Stomach smooth muscle (tissue), 2 donors: ENCODE data around the gene PTAFR.

Experiments used
- H3K27ac ChIP-seq: one replicate; pipeline ENCODE4 v1.7.0; 2013; ENCODE audit warnings: mild to moderate bottlenecking, low read length, inconsistent platforms
- H3K27me3 ChIP-seq, 2 donors: one replicate each; pipeline ENCODE4 v1.7.0; 2013; ENCODE audit warnings: low read length in 2 of 2; ENCODE audit not compliant: insufficient read depth in 2 of 2, control insufficient read depth in 1 of 2
- H3K36me3 ChIP-seq, 2 donors: one replicate each; pipeline ENCODE4 v1.7.0; 2013; ENCODE audit warnings: low read length in 2 of 2; ENCODE audit not compliant: control insufficient read depth in 2 of 2, insufficient read depth in 2 of 2
- H3K4me1 ChIP-seq: one replicate; pipeline ENCODE4 v1.7.0; 2013; ENCODE audit warnings: low read length; ENCODE audit not compliant: control insufficient read depth, insufficient read depth
- H3K4me3 ChIP-seq, 2 donors: one replicate each; pipeline ENCODE4 v1.7.0; 2013; ENCODE audit warnings: low read length in 2 of 2
- H3K9ac ChIP-seq, 2 donors: one replicate each; pipeline ENCODE4 v1.7.0; 2013; ENCODE audit warnings: low read length in 2 of 2, mild to moderate bottlenecking in 1 of 2
- H3K9me3 ChIP-seq, 2 donors: one replicate each; pipeline ENCODE4 v1.7.0; 2013; ENCODE audit warnings: low read length in 2 of 2; ENCODE audit not compliant: control insufficient read depth in 2 of 2
- donor health status: healthy.
- donor health status: Pancreatic carcinoma.

The PTAFR gene

DNA sequence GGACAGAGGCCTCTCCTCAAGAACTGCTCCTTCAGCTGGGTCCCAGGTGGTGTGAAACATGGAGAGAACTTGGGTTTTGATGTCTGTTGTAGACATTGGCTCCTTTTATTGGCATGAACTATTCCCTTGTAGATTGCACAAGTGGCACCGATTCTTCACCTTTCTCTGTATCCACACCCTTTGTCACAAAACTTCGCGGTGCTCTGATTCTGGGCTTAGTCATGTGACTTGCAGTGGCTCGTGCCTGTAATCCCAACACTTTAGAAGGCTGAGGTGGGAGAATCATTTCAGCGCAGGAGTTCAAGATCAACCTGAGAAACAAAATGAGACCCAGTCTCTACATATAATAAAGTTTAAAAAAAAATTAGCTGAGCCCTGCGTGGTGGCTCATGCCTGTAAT, 45.6 kb downstream of the PTAFR start:
- H3K36me3 ChIP-seq = no peaks in the 10 kb centered on the region
- no peaks in the 10 kb centered on the region for H3K4me1 ChIP-seq
- no peak overlapping the region for H3K27ac ChIP-seq
- no peak overlapping the region for H3K9ac ChIP-seq
- H3K27me3 ChIP-seq = peaks cover 0 to 4% of the 10 kb centered on the region in 2 donors
- no peak overlapping the region for H3K4me3 ChIP-seq
- H3K9me3 ChIP-seq = no peaks in the 10 kb centered on the region

DNA sequence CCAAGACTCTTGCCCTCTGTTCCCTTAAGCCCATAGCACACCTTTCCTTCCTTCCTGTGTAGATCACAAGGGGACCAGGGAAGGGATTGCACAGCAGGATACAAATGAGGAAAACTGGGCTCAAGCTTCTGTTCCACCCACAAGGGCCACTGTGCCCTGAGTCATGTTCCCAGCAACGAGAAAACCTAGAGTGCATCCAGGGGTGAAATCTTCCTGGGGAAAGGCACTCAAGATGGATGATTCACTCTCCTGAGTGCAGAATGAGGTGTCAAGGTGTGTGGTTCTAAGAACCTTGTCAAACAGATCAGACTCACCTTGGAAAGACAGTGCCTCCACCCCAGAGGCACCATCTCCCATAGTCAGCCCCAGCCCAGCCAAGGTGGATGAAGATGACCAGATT, 47.3 kb downstream of the PTAFR start:
- Histone ChIP-seq H3K4me1 (no peaks in the 10 kb centered on the region), H3K27ac (no peak overlapping the region)

DNA sequence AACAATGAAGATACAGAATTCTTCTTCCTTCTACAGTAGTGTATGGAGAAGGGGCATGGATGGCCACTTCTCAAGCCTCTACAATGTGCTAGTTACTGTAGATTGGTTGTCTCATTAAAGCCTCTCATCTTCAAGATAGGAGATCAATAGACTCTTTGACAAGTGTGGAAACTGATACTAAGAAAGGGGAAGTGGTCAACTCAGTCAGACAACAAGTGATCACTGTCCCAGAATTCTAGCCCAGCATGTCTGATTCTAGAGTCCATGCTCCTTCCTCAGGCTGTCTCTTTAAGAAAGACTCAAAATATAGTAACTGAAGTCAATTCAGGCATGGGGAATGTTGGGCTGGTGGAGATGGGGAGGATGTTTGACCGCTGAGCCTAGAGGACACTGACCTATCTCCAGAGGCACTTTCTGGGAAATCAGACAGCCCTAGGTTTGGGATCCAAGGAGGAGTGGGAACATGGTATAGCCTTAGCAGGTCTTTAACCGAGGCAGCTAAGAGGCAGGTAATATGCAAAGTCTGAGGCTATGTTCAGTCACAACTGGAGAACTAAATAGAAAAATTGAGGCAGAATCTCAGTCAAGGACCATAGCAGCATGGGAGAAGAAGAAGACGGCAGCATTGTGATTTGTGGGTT, 48.8 kb downstream of the PTAFR start:
- Histone ChIP-seq H3K4me3 (no peak overlapping the region), H3K4me1 (no peaks in the 10 kb centered on the region), H3K9ac (no peak overlapping the region), H3K27me3 (peaks cover 0 to 4% of the 10 kb centered on the region in 2 donors), H3K27ac (no peak overlapping the region), H3K9me3 (no peaks in the 10 kb centered on the region), H3K36me3 (no peaks in the 10 kb centered on the region)

More for the DNA sequence above, 47.3 kb downstream of the PTAFR start:
- H3K9ac ChIP-seq = no peak overlapping the region
- H3K4me3 ChIP-seq = no peak overlapping the region
- H3K36me3 ChIP-seq = no peaks in the 10 kb centered on the region
- H3K9me3 ChIP-seq = no peaks in the 10 kb centered on the region
- peaks cover 0 to 4% of the 10 kb centered on the region in 2 donors for H3K27me3 ChIP-seq

DNA sequence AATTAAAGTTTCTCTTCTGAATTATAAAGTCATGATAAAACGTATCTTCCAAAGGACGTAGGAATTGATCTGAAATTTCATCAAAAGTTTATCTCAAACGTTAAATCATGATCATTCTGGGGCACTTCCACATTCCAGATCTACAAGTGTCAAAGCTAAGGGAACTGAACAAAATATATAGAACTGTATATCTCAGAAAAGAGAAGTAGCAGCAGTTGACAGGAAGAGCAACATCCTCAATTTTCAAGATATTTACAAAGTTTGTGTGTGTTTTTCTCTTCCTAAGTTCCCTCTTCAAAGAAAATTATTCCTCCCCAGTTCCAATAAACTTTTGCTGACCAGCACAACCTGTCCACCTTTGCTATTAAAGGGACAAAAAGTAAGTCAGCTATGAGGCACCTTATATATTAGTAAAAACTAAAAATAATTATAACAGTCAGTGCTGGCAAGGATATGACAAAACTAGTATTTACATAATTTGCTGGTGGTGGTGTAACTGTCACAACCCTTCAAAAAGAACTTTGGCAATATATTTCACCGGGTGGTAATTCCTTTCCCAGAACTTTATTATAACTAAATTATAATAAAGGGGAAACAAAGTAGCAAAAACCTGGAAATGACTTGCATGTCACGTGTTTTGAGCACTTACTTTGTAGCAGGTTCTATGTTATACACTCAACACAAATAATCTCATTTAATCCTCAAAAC, 49.6 kb downstream of the PTAFR start:
- no peak overlapping the region for H3K27ac ChIP-seq

DNA sequence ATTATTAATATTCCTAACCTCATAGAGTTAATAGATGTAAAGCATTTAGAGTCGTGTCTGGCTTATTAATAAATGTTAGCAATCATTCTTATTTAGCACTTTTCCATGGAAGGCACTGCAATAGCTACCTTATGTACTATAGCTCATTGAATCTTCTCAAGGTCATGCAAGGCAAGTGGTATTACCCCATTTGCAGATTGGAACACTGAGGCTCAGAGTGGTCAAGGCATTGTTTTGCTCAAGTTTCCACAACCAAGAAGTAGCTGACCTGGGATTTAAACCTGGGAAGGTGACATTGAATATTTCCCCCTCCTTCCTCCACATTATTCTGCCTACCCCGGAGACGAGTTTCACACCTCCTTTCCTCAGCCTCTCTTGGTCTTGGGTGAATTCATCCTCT, 50.3 kb downstream of the PTAFR start:
- no peak overlapping the region for H3K9ac ChIP-seq
- no peak overlapping the region for H3K27ac ChIP-seq
- no peak overlapping the region for H3K4me3 ChIP-seq
- H3K9me3 ChIP-seq = no peaks in the 10 kb centered on the region
- peaks cover 0 to 4% of the 10 kb centered on the region in 2 donors for H3K27me3 ChIP-seq
- H3K4me1 ChIP-seq = no peaks in the 10 kb centered on the region
- H3K36me3 ChIP-seq = no peaks in the 10 kb centered on the region

More for the DNA sequence above, 49.6 kb downstream of the PTAFR start:
- Histone ChIP-seq H3K9me3 (no peaks in the 10 kb centered on the region), H3K36me3 (no peaks in the 10 kb centered on the region), H3K4me1 (no peaks in the 10 kb centered on the region), H3K27me3 (peaks cover 0 to 4% of the 10 kb centered on the region in 2 donors), H3K9ac (no peak overlapping the region), H3K4me3 (no peak overlapping the region)

DNA sequence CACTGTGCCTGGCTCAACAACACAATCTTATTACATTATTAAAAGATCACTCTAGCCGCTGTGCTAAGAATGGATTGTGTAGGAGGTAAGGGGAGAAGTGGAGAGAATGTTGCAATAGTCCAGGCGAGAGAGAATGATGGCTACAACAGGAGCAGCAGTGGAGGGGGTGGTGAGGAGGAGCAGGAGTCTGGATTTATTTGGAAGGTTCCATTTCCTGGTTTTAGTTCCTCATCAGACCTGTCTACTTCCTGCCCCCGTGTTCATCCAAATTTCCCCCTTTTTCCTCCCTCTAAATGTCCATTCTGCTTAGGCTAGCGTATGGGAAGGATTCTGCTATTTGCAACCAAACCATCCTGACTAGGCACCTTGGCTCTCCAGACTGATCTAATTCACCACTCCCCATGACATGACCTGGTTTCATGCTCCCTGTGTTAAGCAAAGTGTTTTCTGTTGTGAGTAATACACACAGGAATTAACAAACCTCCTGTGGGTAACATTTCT, 53.0 kb downstream of the PTAFR start:
- Histone ChIP-seq H3K9ac (no peak overlapping the region), H3K27ac (no peak overlapping the region), H3K9me3 (no peaks in the 10 kb centered on the region), H3K36me3 (no peaks in the 10 kb centered on the region), H3K27me3 (peaks cover 0 to 2% of the 10 kb centered on the region in 2 donors), H3K4me1 (no peaks in the 10 kb centered on the region), H3K4me3 (no peak overlapping the region)

DNA sequence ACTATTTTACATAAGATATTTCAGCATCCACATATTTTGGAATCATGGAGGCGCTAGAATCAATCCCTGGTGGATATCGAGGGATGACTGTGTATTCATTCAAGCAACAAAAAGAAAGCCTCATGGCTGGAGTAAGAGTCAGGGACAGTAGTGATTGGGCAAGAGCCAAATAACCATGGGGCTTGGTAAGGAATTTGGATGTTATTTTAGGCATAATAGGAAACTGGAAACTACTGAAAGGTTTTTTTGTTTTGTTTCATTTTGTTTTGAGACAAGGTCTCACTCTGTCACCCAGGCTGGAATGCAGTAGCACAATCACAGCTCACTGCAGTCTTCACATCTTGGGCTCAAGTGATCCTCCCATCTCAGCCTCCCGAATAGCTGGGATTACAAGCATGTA, 54.3 kb downstream of the PTAFR start:
- H3K36me3 ChIP-seq = no peaks in the 10 kb centered on the region
- no peaks in the 10 kb centered on the region for H3K4me1 ChIP-seq
- no peak overlapping the region for H3K27ac ChIP-seq
- H3K9ac ChIP-seq = no peak overlapping the region
- no peaks in the 10 kb centered on the region for H3K9me3 ChIP-seq
- no peak overlapping the region for H3K4me3 ChIP-seq
- no peaks in the 10 kb centered on the region for H3K27me3 ChIP-seq

DNA sequence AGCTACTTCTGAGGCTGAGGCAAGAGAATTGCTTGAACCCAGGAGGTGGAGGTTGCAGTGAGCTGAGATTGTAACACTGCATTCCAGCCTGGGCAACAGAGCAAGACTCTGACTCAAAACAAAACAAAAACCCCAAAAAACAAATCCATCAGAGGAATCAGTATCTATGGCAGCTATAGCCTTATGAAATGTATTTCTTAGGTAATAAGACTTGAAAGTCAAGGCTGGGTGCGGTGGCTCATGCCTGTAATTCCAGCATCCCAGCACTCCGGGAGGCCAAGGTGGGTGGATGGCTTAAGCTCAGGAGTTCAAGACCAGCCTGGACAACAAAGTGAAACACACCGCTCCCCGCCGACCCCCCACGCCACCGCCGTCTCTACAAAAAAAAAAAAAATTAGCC, 56.9 kb downstream of the PTAFR start:
- Histone ChIP-seq H3K27me3 (no peaks in the 10 kb centered on the region), H3K36me3 (no peaks in the 10 kb centered on the region), H3K4me3 (no peak overlapping the region), H3K9me3 (no peaks in the 10 kb centered on the region), H3K27ac (no peak overlapping the region), H3K4me1 (no peaks in the 10 kb centered on the region), H3K9ac (no peak overlapping the region)

DNA sequence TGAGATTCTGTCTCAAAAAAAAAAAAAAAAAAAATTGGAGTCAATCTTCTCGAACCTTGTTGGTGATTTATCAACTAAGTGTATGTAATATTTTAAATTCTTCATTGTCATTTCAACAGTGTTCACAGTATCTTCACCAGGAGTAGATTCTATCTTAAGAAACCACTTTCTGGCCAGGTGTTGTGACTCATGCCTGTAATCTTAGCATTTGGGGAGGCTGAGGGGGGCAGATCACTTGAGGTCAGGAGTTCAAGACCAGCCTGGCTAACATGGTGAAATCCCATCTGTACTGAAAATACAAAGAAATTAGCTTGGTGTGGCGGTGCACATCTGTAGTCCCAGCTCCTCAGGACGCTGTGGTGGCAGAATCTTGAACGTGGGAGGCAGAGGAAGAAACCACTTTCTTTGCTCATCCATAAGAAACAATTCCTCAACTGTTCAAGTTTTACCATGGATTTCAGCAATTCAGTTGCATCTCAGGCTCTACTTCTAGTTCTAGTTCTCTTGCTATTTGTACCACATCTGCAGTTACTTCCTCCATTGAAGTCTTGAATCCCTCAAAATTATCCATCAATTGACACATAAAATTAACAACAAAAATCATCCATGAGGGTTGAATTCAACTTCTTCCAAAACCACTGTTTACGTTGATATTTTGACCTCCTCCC, 57.7 kb downstream of the PTAFR start:
- no peak overlapping the region for H3K9ac ChIP-seq
- no peaks in the 10 kb centered on the region for H3K9me3 ChIP-seq
- H3K27me3 ChIP-seq = no peaks in the 10 kb centered on the region
- no peak overlapping the region for H3K4me3 ChIP-seq
- H3K27ac ChIP-seq = no peak overlapping the region
- no peaks in the 10 kb centered on the region for H3K4me1 ChIP-seq
- no peaks in the 10 kb centered on the region for H3K36me3 ChIP-seq

DNA sequence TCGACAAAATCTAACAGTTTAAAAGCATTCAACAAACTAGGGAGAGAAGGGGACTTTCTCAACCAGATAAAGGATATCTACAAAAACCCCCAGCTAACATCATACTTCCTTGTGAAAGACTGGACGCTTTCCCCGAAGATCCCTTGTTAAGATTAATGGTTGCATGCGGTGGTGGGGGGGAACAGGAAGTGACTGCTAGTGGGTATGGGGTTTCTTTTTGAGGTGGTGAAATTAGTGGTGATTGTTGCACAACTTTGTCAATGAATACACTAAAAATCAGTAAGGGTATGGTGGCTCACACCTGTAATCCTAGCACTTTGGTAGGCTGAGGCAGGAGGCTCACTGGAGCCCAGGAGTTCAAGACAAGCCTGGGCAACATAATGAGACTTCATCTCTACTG, 61.2 kb downstream of the PTAFR start:
- Histone ChIP-seq H3K9me3 (no peaks in the 10 kb centered on the region), H3K27ac (no peak overlapping the region), H3K4me3 (no peak overlapping the region), H3K36me3 (no peaks in the 10 kb centered on the region), H3K9ac (no peak overlapping the region), H3K4me1 (no peaks in the 10 kb centered on the region), H3K27me3 (no peaks in the 10 kb centered on the region)
